Upper lobe of left lung (tissue), 6 donors: ENCODE results near the gene DRD3. TPM values are rescaled to one million over a fixed set of nuclear protein-coding genes. Genes with fewer than 3 reads are reported as not detected.

Experiments used
- ATAC-seq, 2 donors: fragments of 200-7000 bp; cut with Tn5 transposase; one replicate each; pipeline ENCODE4 v1.9.1; 2022; ENCODE audit warnings: mild to moderate bottlenecking in 2 of 2, moderate library complexity in 2 of 2; ENCODE audit not compliant: low FRiP score in 2 of 2
- DNase-seq, 2 donors: peaks; one replicate each; pipeline ENCODE4 v3.0.0-alpha.2; 2019 to 2020
- H3K27ac ChIP-seq, 4 donors: fragments of 200-600 bp; sonication (generic); one replicate each; pipeline ENCODE4 v1.5.1; 2016 to 2019
- H3K27me3 ChIP-seq, 4 donors: fragments of 200-600 bp; sonication (generic); one replicate each; pipeline ENCODE4 v1.5.1; 2017 to 2019
- H3K36me3 ChIP-seq, 4 donors: fragments of 200-600 bp; sonication (generic); one replicate each; pipeline ENCODE4 v1.5.1; 2016 to 2019
- H3K4me1 ChIP-seq, 4 donors: fragments of 200-600 bp; sonication (generic); one replicate each; pipeline ENCODE4 v1.5.1; 2018 to 2019
- H3K4me3 ChIP-seq, 4 donors: fragments of 200-600 bp; sonication (generic); one replicate each; pipeline ENCODE4 v1.5.1; 2017 to 2019; ENCODE audit warnings: mild to moderate bottlenecking in 2 of 4, moderate library complexity in 1 of 4
- H3K9me3 ChIP-seq, 4 donors: fragments of 200-600 bp; sonication (generic); one replicate each; pipeline ENCODE4 v1.5.1; 2018 to 2019
- EP300 ChIP-seq, 4 donors: sonication (generic); formaldehyde crosslinking; IDR thresholded peaks; one replicate each; pipeline ENCODE4 v1.5.1; 2017; ENCODE audit warnings: antibody characterized with exemption in 4 of 4, control low read depth in 2 of 4
- POLR2A ChIP-seq, 4 donors: fragments of 450-650 bp; IDR thresholded peaks; one replicate each; pipeline ENCODE4 v1.5.1; 2016 to 2017; ENCODE audit warnings: antibody characterized with exemption in 4 of 4, mild to moderate bottlenecking in 2 of 4
- POLR2AphosphoS5 ChIP-seq, 2 donors: sonication (generic); formaldehyde crosslinking; IDR thresholded peaks; one replicate each; pipeline ENCODE4 v1.5.1; 2017; ENCODE audit warnings: antibody characterized with exemption in 2 of 2
- WGBS, 2 donors: methylation state at CpG; one replicate each; pipeline ENCODE4 v1.1.5; 2017 to 2018; 5-methylcytosine and 5-hydroxymethylcytosine counted together
- total RNA-seq, 6 donors: library from RNA; depleted of rRNA in 4 of 6; stranded (reverse); fragments of >200 nt in 4 of 6; gene quantifications; one replicate each; pipeline versions ENCODE4 v1.1.0 to v1.2.1, GENCODE V29; 2016 to 2021
- TF ChIP-seq, protein P1 (sequence below), 6 experiments: fragments of 450-650 bp in 4 of 6; fragments of 200-600 bp in 2 of 6; sonication (generic) in 2 of 6; IDR thresholded peaks; one replicate each; pipeline ENCODE4 v1.5.1; 2016 to 2019; ENCODE audit warnings: antibody characterized with exemption in 6 of 6
- donor health status: DM: no; HTN: no; CAD: no; lungs with moderate emphysema.
- donor health status: DM: no; HTN: yes; CAD: no; lungs with severe emphysema.

Gene DRD3
- total RNA-seq, 6 donors from 2014 or later: not detected

DNA sequence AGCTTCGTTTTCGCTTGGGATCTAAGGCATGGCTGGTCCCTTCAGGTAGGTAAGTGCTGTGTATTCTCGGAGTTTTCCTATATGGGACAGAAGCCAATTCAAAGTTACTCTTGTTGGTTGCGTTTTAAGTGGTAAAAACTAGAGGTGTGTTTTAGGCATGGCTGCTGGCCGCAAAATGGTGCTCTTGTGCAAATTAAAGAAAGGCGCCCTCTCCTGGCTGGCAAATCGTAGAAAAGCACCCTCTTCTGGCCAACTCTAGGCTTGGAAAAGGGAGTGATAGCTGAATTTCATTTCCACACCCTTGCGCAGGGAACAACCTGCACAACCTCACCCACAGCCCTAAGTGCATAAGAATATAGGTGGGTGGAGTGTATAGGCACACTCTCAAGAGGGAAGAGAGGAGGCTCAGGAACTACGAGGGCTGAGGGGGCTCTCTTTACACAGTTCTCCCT, 23.5 kb downstream of the DRD3 start:
- no peaks in the 10 kb centered on the region for H3K9me3 ChIP-seq
- DNase-seq (no peak), ATAC-seq (no peak)
- no peaks in the 10 kb centered on the region for H3K27me3 ChIP-seq
- 68 to 74% methylated on average over 9 of the region's 9 CpGs for WGBS, 2 donors
- no peak overlapping the region for H3K4me3 ChIP-seq
- no peaks in the 10 kb centered on the region for H3K36me3 ChIP-seq
- no peak overlapping the region for H3K27ac ChIP-seq
- H3K4me1 ChIP-seq: peaks cover 5 to 10% (median 7%) of the 10 kb centered on the region in 4 donors
- TF ChIP-seq EP300 (IDR thresholded peaks at IDR 0.05) (no peak), POLR2A (IDR thresholded peaks at IDR 0.05) (no peak), POLR2AphosphoS5 (IDR thresholded peaks at IDR 0.05) (no peak)
- TF ChIP-seq, protein P1, sequence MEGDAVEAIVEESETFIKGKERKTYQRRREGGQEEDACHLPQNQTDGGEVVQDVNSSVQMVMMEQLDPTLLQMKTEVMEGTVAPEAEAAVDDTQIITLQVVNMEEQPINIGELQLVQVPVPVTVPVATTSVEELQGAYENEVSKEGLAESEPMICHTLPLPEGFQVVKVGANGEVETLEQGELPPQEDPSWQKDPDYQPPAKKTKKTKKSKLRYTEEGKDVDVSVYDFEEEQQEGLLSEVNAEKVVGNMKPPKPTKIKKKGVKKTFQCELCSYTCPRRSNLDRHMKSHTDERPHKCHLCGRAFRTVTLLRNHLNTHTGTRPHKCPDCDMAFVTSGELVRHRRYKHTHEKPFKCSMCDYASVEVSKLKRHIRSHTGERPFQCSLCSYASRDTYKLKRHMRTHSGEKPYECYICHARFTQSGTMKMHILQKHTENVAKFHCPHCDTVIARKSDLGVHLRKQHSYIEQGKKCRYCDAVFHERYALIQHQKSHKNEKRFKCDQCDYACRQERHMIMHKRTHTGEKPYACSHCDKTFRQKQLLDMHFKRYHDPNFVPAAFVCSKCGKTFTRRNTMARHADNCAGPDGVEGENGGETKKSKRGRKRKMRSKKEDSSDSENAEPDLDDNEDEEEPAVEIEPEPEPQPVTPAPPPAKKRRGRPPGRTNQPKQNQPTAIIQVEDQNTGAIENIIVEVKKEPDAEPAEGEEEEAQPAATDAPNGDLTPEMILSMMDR (IDR thresholded peaks at IDR 0.05): peak in 1 of 6 experiments; percentile 36

DNA sequence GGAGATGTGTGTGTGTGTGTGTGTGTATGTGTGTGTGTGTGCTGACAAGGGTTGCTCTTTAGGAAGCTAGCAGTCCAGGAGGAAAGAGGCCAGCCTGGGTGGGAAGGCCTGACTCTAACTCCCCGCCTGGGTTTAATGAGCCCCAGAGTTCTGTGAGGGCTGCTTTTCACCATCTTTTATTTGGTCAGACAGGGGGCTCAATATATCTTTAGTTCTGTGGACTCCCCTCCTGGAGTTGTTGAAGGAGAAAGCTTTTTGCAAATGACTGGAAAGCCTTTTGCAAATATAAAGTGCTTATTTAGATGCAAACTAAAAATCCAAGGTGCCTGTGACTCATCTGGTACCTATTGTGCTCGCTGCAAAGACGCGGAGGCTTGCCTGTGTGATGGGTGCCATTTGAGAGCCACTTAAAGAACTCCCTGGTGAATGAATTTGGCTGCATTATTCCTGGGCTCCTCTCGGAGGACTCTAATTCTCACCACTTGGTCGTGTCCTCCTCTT, 24.5 kb downstream of the DRD3 start:
- ATAC-seq: no peak

GRCh38 chr3:114152519-114153151, 26.2 kb downstream of the DRD3 start:
- DNase-seq (peak; percentile 75 to 92), ATAC-seq (peak; percentile 90 to 94)
- Histone ChIP-seq H3K4me3 (peak overlapping the region in 3 of 4 donors; percentile 51 to 60 (median 57)), H3K27ac (peak overlapping the region in 2 of 4 donors; percentile 53 to 71), H3K4me1 (peaks cover 5 to 10% (median 7%) of the 10 kb centered on the region in 4 donors), H3K27me3 (no peaks in the 10 kb centered on the region), H3K36me3 (no peaks in the 10 kb centered on the region), H3K9me3 (no peaks in the 10 kb centered on the region)
- 8 to 12% methylated on average over 12 to 19 of the region's 35 CpGs for WGBS, 2 donors
- TF ChIP-seq, protein P1 (IDR thresholded peaks at IDR 0.05): peak; percentile 81 to 86 (median 84)
- no peak for TF ChIP-seq EP300 (IDR thresholded peaks at IDR 0.05)

More for the DNA sequence above, 24.5 kb downstream of the DRD3 start:
- TF ChIP-seq, protein P1 (IDR thresholded peaks at IDR 0.05): no peak
- no peak for TF ChIP-seq EP300 (IDR thresholded peaks at IDR 0.05)
- TF ChIP-seq POLR2AphosphoS5 (IDR thresholded peaks at IDR 0.05): no peak
- TF ChIP-seq POLR2A (IDR thresholded peaks at IDR 0.05): no peak
- DNase-seq: no peak
- Histone ChIP-seq H3K9me3 (no peaks in the 10 kb centered on the region), H3K27me3 (no peaks in the 10 kb centered on the region), H3K27ac (no peak overlapping the region), H3K4me1 (peaks cover 5 to 10% (median 7%) of the 10 kb centered on the region in 4 donors), H3K36me3 (no peaks in the 10 kb centered on the region), H3K4me3 (no peak overlapping the region)
- 69 to 77% methylated on average over 5 to 6 of the region's 6 CpGs for WGBS, 2 donors

DNA sequence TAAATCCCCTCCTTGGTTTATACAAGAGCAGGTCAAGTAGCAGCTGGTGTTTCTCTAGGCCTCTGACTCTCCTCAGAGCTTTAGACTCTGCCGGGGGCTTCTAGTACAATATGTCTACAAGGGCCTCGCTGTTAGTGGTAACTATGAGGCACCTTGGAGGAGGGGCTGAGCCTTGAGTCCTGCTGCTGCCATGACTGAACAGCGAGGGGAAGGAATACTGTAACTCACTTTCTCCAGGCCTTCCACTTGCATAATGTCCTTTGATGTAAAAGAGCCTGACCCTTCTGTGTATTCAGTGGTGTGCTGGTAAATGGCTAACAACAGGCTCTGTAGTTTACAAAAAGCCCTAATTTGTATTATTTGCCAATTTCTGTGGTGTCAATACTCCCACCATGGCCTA, 27.8 kb downstream of the DRD3 start:
- Histone ChIP-seq H3K27me3 (no peaks in the 10 kb centered on the region), H3K27ac (no peak overlapping the region), H3K4me3 (no peak overlapping the region), H3K9me3 (no peaks in the 10 kb centered on the region), H3K36me3 (no peaks in the 10 kb centered on the region), H3K4me1 (peaks cover 5 to 10% (median 7%) of the 10 kb centered on the region in 4 donors)
- no peak for TF ChIP-seq EP300 (IDR thresholded peaks at IDR 0.05)
- no peak for TF ChIP-seq POLR2AphosphoS5 (IDR thresholded peaks at IDR 0.05)
- TF ChIP-seq, protein P1 (IDR thresholded peaks at IDR 0.05): no peak
- no peak for TF ChIP-seq POLR2A (IDR thresholded peaks at IDR 0.05)
- DNase-seq (no peak), ATAC-seq (no peak)
- WGBS, 2 donors: 68% methylated on average over 2 to 3 of the region's 3 CpGs
